Measurements from ENCODE around the gene BEAN1. TPM values are rescaled to one million over a fixed set of nuclear protein-coding genes. Genes with fewer than 3 reads are reported as not detected.

BEAN1 gene
- total RNA-seq, 1 experiment from 2014 or later, result not detected

DNA sequence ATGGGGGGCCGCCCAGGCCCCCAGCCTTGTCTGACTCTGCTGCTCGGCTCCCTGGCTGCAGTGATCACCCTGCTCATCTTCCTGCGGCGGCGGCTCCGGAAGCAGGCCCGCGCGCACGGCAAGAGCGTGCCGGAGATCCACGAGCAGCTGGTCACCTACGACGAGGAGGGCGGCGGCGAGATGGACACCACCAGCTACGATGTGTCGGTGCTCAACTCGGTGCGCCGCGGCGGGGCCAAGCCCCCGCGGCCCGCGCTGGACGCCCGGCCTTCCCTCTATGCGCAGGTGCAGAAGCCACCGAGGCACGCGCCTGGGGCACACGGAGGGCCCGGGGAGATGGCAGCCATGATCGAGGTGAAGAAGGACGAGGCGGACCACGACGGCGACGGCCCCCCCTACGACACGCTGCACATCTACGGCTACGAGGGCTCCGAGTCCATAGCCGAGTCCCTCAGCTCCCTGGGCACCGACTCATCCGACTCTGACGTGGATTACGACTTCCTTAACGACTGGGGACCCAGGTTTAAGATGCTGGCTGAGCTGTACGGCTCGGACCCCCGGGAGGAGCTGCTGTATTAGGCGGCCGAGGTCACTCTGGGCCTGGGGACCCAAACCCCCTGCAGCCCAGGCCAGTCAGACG, 24.4 kb upstream of the BEAN1 start:
- peaks cover 8% of the 10 kb centered on the region for H3K9me3 Mint-ChIP-seq
- DNase-seq (ENCODE audit: low spot score) (no peak), ATAC-seq (no peak)
- H3K4me3 Mint-ChIP-seq, result no peak overlapping the region
- no peak overlapping the region for H3K27ac Mint-ChIP-seq
- no peaks in the 10 kb centered on the region for H3K36me3 Mint-ChIP-seq
- TF ChIP-seq AFF4 (CRISPR knock-in tag; IDR thresholded peaks at IDR 0.05; ENCODE audit: borderline replicate concordance) (no peak), JAZF1 (CRISPR knock-in tag; IDR thresholded peaks at IDR 0.05) (no peak), ZNF512 (CRISPR knock-in tag; IDR thresholded peaks at IDR 0.05; ENCODE audit: borderline replicate concordance) (no peak), GTF2I (CRISPR knock-in tag; conservative IDR thresholded peaks at IDR 0.05) (no peak), NFE2L1 (CRISPR knock-in tag; IDR thresholded peaks at IDR 0.05) (no peak), RORB (CRISPR knock-in tag; IDR thresholded peaks at IDR 0.05) (no peak), FOXP1 (CRISPR knock-in tag; IDR thresholded peaks at IDR 0.05; ENCODE audit: borderline replicate concordance) (no peak), GRHL2 (CRISPR knock-in tag; IDR thresholded peaks at IDR 0.05; ENCODE audit: insufficient replicate concordance, severe bottlenecking) (no peak), NR1H2 (CRISPR knock-in tag; IDR thresholded peaks at IDR 0.05) (no peak)
- TF ChIP-seq, protein P1, sequence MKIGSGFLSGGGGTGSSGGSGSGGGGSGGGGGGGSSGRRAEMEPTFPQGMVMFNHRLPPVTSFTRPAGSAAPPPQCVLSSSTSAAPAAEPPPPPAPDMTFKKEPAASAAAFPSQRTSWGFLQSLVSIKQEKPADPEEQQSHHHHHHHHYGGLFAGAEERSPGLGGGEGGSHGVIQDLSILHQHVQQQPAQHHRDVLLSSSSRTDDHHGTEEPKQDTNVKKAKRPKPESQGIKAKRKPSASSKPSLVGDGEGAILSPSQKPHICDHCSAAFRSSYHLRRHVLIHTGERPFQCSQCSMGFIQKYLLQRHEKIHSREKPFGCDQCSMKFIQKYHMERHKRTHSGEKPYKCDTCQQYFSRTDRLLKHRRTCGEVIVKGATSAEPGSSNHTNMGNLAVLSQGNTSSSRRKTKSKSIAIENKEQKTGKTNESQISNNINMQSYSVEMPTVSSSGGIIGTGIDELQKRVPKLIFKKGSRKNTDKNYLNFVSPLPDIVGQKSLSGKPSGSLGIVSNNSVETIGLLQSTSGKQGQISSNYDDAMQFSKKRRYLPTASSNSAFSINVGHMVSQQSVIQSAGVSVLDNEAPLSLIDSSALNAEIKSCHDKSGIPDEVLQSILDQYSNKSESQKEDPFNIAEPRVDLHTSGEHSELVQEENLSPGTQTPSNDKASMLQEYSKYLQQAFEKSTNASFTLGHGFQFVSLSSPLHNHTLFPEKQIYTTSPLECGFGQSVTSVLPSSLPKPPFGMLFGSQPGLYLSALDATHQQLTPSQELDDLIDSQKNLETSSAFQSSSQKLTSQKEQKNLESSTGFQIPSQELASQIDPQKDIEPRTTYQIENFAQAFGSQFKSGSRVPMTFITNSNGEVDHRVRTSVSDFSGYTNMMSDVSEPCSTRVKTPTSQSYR (CRISPR knock-in tag; IDR thresholded peaks at IDR 0.05), result no peak
- TF ChIP-seq, protein P2, sequence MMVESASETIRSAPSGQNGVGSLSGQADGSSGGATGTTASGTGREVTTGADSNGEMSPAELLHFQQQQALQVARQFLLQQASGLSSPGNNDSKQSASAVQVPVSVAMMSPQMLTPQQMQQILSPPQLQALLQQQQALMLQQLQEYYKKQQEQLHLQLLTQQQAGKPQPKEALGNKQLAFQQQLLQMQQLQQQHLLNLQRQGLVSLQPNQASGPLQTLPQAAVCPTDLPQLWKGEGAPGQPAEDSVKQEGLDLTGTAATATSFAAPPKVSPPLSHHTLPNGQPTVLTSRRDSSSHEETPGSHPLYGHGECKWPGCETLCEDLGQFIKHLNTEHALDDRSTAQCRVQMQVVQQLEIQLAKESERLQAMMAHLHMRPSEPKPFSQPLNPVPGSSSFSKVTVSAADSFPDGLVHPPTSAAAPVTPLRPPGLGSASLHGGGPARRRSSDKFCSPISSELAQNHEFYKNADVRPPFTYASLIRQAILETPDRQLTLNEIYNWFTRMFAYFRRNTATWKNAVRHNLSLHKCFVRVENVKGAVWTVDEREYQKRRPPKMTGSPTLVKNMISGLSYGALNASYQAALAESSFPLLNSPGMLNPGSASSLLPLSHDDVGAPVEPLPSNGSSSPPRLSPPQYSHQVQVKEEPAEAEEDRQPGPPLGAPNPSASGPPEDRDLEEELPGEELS (CRISPR knock-in tag; IDR thresholded peaks at IDR 0.05), result no peak
- TF ChIP-seq, protein P3, sequence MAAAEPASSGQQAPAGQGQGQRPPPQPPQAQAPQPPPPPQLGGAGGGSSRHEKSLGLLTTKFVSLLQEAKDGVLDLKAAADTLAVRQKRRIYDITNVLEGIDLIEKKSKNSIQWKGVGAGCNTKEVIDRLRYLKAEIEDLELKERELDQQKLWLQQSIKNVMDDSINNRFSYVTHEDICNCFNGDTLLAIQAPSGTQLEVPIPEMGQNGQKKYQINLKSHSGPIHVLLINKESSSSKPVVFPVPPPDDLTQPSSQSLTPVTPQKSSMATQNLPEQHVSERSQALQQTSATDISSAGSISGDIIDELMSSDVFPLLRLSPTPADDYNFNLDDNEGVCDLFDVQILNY (CRISPR knock-in tag; IDR thresholded peaks at IDR 0.05), result no peak
- TF ChIP-seq, protein P4, sequence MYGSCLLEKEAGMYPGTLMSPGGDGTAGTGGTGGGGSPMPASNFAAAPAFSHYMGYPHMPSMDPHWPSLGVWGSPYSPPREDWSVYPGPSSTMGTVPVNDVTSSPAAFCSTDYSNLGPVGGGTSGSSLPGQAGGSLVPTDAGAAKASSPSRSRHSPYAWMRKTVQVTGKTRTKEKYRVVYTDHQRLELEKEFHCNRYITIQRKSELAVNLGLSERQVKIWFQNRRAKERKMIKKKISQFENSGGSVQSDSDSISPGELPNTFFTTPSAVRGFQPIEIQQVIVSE (CRISPR knock-in tag; IDR thresholded peaks at IDR 0.05; ENCODE audit: borderline replicate concordance), result no peak
- POLR2A ChIA-PET, result no interaction called here
- CTCF ChIA-PET, result interaction anchor here (1.4 to 1.5 kb wide), 2 partner anchors 60 to 206 kb away, joined by 4 read pairs; no protein-coding TSS in a partner anchor
- peaks cover 22% of the 10 kb centered on the region for H3K4me1 Mint-ChIP-seq
- peaks cover 13% of the 10 kb centered on the region for H3K27me3 Mint-ChIP-seq (ENCODE audit: low read depth)

All from WTC11 (cell line).